ENCODE measurements around the gene PPM1B.
"Not testable (repeated sequence)": the region's sequence is repeated elsewhere in the genome, so short reads cannot be mapped to it uniquely, and the experiment has no call there.

Gene PPM1B

DNA sequence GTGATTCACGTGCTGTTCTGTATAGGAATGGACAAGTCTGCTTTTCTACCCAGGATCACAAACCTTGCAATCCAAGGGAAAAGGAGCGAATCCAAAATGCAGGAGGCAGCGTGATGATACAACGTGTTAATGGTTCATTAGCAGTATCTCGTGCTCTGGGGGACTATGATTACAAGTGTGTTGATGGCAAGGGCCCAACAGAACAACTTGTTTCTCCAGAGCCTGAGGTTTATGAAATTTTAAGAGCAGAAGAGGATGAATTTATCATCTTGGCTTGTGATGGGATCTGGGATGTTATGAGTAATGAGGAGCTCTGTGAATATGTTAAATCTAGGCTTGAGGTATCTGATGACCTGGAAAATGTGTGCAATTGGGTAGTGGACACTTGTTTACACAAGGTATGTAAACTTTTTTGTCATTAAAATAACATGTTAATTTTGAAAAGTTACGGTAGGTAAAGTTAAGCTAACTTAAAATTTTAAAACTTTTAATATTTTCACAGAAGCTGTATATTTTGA is 33.0 kb downstream of the PPM1B start:
- Histone ChIP-seq H3K4me1 (ENCODE audit: control insufficient read depth, low read depth, low read length) (no peaks in the 10 kb centered on the region), H3K4me3 (ENCODE audit: low read length) (no peak overlapping the region), H3K27me3 (ENCODE audit: control insufficient read depth, insufficient read depth, low read length) (no peaks in the 10 kb centered on the region), H3K9ac (ENCODE audit: low read length) (no peak overlapping the region), H3K36me3 (ENCODE audit: control insufficient read depth, low read depth, low read length) (peaks cover 34% of the 10 kb centered on the region), H3K9me3 (ENCODE audit: control insufficient read depth, low read depth, low read length) (no peaks in the 10 kb centered on the region), H3K27ac (ENCODE audit: low read length) (no peak overlapping the region)

DNA sequence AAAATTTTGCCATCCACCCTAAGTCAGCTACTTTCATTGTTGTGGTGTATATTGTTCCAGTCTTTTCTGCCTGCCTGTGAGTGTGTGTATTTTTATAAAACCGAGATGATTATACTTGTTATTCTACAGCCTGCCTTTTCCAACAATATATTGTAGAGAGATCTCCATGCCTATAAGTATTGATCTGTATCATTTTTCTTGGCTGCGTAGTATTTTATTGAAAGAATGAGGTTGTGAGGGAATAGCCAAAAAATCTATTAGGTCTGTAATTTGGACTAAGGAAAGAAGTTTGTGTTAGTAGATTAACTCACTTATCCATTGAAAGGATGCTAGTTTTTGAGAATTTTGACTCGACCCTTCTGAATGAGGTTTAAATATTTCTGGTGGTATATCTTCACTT is 34.9 kb downstream of the PPM1B start:
- Histone ChIP-seq H3K4me3 (ENCODE audit: low read length) (no peak overlapping the region), H3K36me3 (ENCODE audit: control insufficient read depth, low read depth, low read length) (peaks cover 39% of the 10 kb centered on the region), H3K4me1 (ENCODE audit: control insufficient read depth, low read depth, low read length) (no peaks in the 10 kb centered on the region), H3K27ac (ENCODE audit: low read length) (no peak overlapping the region), H3K9ac (ENCODE audit: low read length) (no peak overlapping the region), H3K27me3 (ENCODE audit: control insufficient read depth, insufficient read depth, low read length) (no peaks in the 10 kb centered on the region), H3K9me3 (ENCODE audit: control insufficient read depth, low read depth, low read length) (no peaks in the 10 kb centered on the region)

DNA sequence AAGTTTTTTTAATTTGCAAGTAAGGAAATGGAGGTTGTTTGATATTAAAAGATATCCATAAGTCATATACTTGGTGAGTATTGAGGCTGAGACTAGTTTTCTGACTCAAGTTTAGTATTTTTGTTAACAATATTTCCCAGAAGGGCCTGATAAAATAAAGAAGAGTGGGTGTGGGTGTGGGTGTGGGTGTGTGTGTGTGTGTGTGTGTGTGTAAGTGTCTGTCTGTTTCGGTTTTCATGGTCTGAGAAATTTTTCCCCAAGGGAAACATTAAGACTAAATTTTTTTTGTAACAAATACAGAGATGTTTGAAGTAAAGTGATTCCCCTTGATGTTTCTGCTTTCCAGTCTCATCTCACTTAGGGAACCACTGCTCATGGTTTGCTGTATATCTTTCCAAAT is 36.5 kb downstream of the PPM1B start:
- Histone ChIP-seq H3K9me3 (ENCODE audit: control insufficient read depth, low read depth, low read length) (no peaks in the 10 kb centered on the region), H3K9ac (ENCODE audit: low read length) (no peak overlapping the region), H3K4me1 (ENCODE audit: control insufficient read depth, low read depth, low read length) (no peaks in the 10 kb centered on the region), H3K36me3 (ENCODE audit: control insufficient read depth, low read depth, low read length) (peaks cover 50% of the 10 kb centered on the region), H3K4me3 (ENCODE audit: low read length) (no peak overlapping the region), H3K27ac (ENCODE audit: low read length) (no peak overlapping the region), H3K27me3 (ENCODE audit: control insufficient read depth, insufficient read depth, low read length) (no peaks in the 10 kb centered on the region)

DNA sequence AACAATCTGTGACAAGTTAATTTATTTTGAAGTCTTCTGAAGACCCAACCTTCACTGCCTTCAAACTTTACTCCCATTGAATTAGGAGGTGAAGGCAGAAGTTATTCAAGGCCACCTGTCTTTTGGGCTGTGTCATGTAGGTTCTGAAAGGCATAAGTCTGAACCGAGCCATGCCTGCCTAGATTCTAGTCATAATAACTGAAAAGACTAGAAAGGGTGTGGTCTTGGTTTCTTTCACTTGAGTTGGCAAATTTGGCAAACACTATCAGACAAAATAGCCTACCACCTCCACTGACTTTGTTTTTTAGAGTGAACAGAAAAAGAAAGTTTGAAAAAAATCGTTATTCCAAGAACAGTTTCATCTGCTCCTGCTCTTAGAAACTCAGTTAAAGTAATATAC is 38.4 kb downstream of the PPM1B start:
- Histone ChIP-seq H3K36me3 (ENCODE audit: control insufficient read depth, low read depth, low read length) (peaks cover 44% of the 10 kb centered on the region), H3K9me3 (ENCODE audit: control insufficient read depth, low read depth, low read length) (no peaks in the 10 kb centered on the region), H3K27ac (ENCODE audit: low read length) (no peak overlapping the region), H3K4me3 (ENCODE audit: low read length) (no peak overlapping the region), H3K9ac (ENCODE audit: low read length) (no peak overlapping the region), H3K4me1 (ENCODE audit: control insufficient read depth, low read depth, low read length) (no peaks in the 10 kb centered on the region), H3K27me3 (ENCODE audit: control insufficient read depth, insufficient read depth, low read length) (no peaks in the 10 kb centered on the region)

DNA sequence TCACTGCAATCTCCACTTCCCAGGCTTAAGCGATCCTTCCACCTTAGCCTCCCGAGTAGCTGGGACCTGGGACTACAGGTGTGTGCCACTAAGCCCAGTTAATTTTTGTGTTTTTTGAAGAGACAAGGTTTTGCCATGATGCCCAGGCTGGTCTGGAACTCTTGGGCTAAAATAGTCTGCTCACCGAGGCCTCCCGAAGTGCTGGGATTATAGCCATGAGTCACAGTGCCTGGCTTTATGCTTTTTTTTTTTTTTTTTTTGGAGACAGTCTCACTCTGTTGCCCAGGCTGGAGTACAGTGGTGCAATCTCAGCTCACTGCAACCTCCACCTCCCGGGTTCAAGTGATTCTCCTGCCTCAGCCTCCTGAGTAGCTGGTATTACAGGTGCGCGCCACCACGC is 39.0 kb downstream of the PPM1B start:
- not testable (repeated sequence) for H3K4me1 ChIP-seq (ENCODE audit: control insufficient read depth, low read depth, low read length); H3K27ac ChIP-seq (ENCODE audit: low read length); H3K9ac ChIP-seq (ENCODE audit: low read length); H3K27me3 ChIP-seq (ENCODE audit: control insufficient read depth, insufficient read depth, low read length); H3K4me3 ChIP-seq (ENCODE audit: low read length); H3K9me3 ChIP-seq (ENCODE audit: control insufficient read depth, low read depth, low read length)
- H3K36me3 ChIP-seq (ENCODE audit: control insufficient read depth, low read depth, low read length) = peaks cover 44% of the 10 kb centered on the region

DNA sequence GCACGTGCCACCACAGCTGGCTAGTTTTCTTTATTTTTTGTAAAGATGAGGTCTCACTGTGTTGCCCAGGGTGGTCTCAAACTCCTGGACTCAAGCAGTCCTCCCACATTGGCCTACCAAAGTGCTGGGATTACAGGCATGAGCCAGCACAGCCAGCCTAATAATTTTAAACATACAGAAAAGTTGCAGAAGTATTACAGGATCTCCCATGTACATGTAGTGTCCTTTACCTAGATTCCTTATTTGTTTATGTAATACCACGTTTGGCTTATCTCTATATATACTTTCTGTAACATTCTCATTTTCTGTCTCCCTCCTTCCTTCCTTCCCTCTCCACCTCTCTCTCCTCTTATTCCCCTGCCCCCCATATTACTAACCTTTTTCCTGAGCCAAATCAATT is 41.7 kb downstream of the PPM1B start:
- Histone ChIP-seq H3K4me1 (ENCODE audit: control insufficient read depth, low read depth, low read length) (no peaks in the 10 kb centered on the region), H3K27ac (ENCODE audit: low read length) (no peak overlapping the region), H3K9me3 (ENCODE audit: control insufficient read depth, low read depth, low read length) (no peaks in the 10 kb centered on the region), H3K36me3 (ENCODE audit: control insufficient read depth, low read depth, low read length) (peaks cover 48% of the 10 kb centered on the region), H3K27me3 (ENCODE audit: control insufficient read depth, insufficient read depth, low read length) (no peaks in the 10 kb centered on the region), H3K9ac (ENCODE audit: low read length) (no peak overlapping the region), H3K4me3 (ENCODE audit: low read length) (no peak overlapping the region)

DNA sequence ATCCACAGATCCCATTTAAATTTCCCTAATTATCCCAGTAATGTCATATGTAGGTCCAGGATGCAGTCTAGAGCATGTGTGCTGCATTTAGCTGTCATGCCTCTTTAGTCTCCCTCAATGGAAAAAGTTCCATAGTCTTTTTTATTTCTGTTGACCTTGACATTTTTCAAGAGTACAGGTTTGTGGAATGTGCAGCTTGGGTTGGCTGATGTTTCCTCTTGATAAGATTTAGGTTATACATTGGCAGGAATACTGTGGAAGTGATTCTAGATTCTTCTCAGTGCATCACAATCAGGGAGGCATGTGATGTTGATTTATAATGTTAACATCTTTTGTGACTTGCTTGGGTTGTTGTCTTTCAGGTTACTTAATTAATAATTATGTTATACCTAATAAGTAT is 42.5 kb downstream of the PPM1B start:
- H3K9ac ChIP-seq (ENCODE audit: low read length) = no peak overlapping the region
- no peaks in the 10 kb centered on the region for H3K27me3 ChIP-seq (ENCODE audit: control insufficient read depth, insufficient read depth, low read length)
- H3K27ac ChIP-seq (ENCODE audit: low read length) = no peak overlapping the region
- H3K4me1 ChIP-seq (ENCODE audit: control insufficient read depth, low read depth, low read length) = no peaks in the 10 kb centered on the region
- H3K9me3 ChIP-seq (ENCODE audit: control insufficient read depth, low read depth, low read length) = no peaks in the 10 kb centered on the region
- H3K36me3 ChIP-seq (ENCODE audit: control insufficient read depth, low read depth, low read length) = peaks cover 51% of the 10 kb centered on the region
- H3K4me3 ChIP-seq (ENCODE audit: low read length) = no peak overlapping the region

DNA sequence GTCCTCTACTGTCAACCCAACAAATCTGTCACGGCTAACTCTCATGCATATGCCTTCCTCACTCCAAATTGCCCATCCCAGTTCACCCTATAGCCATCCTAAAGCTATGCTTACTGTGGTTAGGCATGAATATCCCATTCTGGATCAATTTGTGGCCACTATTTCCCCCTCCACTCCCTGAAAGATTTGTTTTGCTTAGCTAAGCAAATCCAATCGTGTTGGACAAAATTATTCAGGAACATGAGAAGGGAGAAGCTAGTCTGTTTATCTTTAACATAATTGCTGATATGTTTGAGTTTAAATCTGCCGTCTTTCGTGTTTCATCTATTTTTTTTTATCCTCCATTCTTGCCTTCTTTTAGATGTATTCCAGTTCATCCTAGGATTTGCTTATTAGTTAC is 43.6 kb downstream of the PPM1B start:
- H3K9ac ChIP-seq (ENCODE audit: low read length) = no peak overlapping the region
- no peak overlapping the region for H3K27ac ChIP-seq (ENCODE audit: low read length)
- no peaks in the 10 kb centered on the region for H3K9me3 ChIP-seq (ENCODE audit: control insufficient read depth, low read depth, low read length)
- H3K27me3 ChIP-seq (ENCODE audit: control insufficient read depth, insufficient read depth, low read length) = no peaks in the 10 kb centered on the region
- no peaks in the 10 kb centered on the region for H3K4me1 ChIP-seq (ENCODE audit: control insufficient read depth, low read depth, low read length)
- no peak overlapping the region for H3K4me3 ChIP-seq (ENCODE audit: low read length)
- peaks cover 45% of the 10 kb centered on the region for H3K36me3 ChIP-seq (ENCODE audit: control insufficient read depth, low read depth, low read length)

DNA sequence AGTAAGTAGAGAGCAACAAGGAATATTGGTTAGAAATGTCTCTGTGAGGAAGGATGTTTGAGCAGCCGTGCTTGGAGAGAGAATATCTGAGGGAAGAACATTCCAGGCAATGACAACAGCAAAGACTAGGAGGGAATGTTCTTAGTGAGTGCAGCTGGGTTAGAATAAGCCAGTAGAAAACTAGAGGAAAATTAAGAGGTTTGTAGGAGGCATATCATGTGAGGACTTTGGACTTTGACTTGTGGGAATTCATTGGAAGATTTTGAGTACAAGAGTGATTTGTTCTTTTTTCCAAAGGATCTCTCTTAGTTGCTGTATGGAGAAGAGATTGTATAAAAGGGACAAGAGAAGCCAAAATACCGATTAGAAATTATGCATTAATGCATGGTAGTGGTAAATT is 47.2 kb downstream of the PPM1B start:
- Histone ChIP-seq H3K36me3 (ENCODE audit: control insufficient read depth, low read depth, low read length) (peaks cover 53% of the 10 kb centered on the region), H3K27ac (ENCODE audit: low read length) (no peak overlapping the region), H3K4me3 (ENCODE audit: low read length) (no peak overlapping the region), H3K9ac (ENCODE audit: low read length) (no peak overlapping the region), H3K4me1 (ENCODE audit: control insufficient read depth, low read depth, low read length) (no peaks in the 10 kb centered on the region), H3K27me3 (ENCODE audit: control insufficient read depth, insufficient read depth, low read length) (no peaks in the 10 kb centered on the region), H3K9me3 (ENCODE audit: control insufficient read depth, low read depth, low read length) (no peaks in the 10 kb centered on the region)

DNA sequence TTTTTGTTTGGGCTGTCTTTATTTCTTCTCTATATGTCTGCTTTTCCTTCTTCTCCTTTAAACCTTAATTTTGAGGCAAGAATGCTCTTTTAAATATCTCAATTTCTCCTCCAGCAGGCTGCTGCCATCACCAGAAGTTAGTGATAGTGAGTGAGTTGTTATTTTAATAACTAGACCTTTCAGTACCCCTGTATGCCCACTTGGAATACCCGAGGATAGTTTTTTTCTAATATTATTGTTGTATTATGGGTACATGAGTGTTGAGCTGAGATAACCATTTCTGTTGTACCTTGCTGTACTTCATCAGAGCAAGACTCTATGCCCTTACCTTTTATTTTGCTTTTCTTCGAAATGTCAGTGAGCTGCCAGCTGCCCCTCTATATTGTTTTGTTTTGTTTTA is 50.1 kb downstream of the PPM1B start:
- no peaks in the 10 kb centered on the region for H3K27me3 ChIP-seq (ENCODE audit: control insufficient read depth, insufficient read depth, low read length)
- no peak overlapping the region for H3K4me3 ChIP-seq (ENCODE audit: low read length)
- no peaks in the 10 kb centered on the region for H3K4me1 ChIP-seq (ENCODE audit: control insufficient read depth, low read depth, low read length)
- H3K9me3 ChIP-seq (ENCODE audit: control insufficient read depth, low read depth, low read length) = no peaks in the 10 kb centered on the region
- H3K36me3 ChIP-seq (ENCODE audit: control insufficient read depth, low read depth, low read length) = peaks cover 59% of the 10 kb centered on the region
- H3K9ac ChIP-seq (ENCODE audit: low read length) = no peak overlapping the region
- no peak overlapping the region for H3K27ac ChIP-seq (ENCODE audit: low read length)

DNA sequence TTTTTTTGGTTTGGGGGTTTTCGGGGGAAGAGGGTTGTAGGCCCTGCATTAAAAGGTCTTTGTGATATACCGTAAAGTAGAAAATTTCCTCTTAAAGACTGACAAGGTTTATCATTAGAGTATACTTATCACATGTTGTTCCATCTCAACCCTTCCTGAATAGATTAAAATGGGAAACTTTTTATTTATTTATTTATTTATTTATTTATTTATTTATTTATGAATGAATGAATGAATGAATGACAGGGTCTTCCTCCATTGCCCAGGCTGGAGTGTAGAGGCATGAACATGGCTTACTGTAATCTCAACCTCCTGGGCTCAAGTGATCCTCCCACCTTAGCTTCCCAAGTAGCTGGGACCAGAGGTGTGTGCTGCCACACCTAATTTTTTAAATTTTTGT is 58.1 kb downstream of the PPM1B start:
- Histone ChIP-seq H3K36me3 (ENCODE audit: control insufficient read depth, low read depth, low read length) (peaks cover 29% of the 10 kb centered on the region), H3K9ac (ENCODE audit: low read length) (no peak overlapping the region), H3K4me1 (ENCODE audit: control insufficient read depth, low read depth, low read length) (no peaks in the 10 kb centered on the region)

DNA sequence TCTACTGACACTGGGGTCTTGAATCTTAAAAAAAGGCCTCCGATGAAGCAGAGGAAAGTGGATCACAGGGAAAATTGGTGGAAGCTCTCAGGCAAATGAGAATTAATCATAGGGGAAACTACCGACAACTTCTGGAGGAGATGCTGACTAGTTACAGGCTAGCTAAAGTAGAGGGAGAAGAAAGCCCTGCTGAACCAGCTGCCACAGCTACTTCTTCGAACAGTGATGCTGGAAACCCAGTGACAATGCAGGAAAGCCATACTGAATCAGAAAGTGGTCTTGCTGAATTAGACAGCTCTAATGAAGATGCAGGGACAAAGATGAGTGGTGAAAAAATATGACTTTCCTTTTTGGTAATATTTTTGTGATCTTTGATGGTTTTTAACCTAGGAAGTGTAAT is 61.7 kb downstream of the PPM1B start:
- Histone ChIP-seq H3K4me1 (ENCODE audit: control insufficient read depth, low read depth, low read length) (peaks cover 19% of the 10 kb centered on the region), H3K36me3 (ENCODE audit: control insufficient read depth, low read depth, low read length) (peaks cover 16% of the 10 kb centered on the region), H3K9ac (ENCODE audit: low read length) (no peak overlapping the region), H3K4me3 (ENCODE audit: low read length) (no peak overlapping the region), H3K27me3 (ENCODE audit: control insufficient read depth, insufficient read depth, low read length) (no peaks in the 10 kb centered on the region), H3K9me3 (ENCODE audit: control insufficient read depth, low read depth, low read length) (no peaks in the 10 kb centered on the region), H3K27ac (ENCODE audit: low read length) (no peak overlapping the region)

More for the DNA sequence above, 58.1 kb downstream of the PPM1B start:
- no peak overlapping the region for H3K4me3 ChIP-seq (ENCODE audit: low read length)
- no peaks in the 10 kb centered on the region for H3K27me3 ChIP-seq (ENCODE audit: control insufficient read depth, insufficient read depth, low read length)
- H3K9me3 ChIP-seq (ENCODE audit: control insufficient read depth, low read depth, low read length) = no peaks in the 10 kb centered on the region
- H3K27ac ChIP-seq (ENCODE audit: low read length) = no peak overlapping the region

All from iPS-18a (cell line).